HCT116 (cell line): ENCODE measurements around the gene TDRD3. TPM values are rescaled to one million over a fixed set of nuclear protein-coding genes. Genes with fewer than 3 reads are reported as not detected.

Source experiments
- ATAC-seq: fragments of 200-7000 bp; cut with Tn5 transposase; 2 replicates; pipeline ENCODE4 v1.9.1; 2020; ENCODE audit warnings: mild to moderate bottlenecking, moderate library complexity
- BruUV-seq: library from RNA; stranded (reverse); fragments of 400-500 nt; replicated peaks from 2 replicates; lab custom pipeline; 2021; lab: Mats Ljungman, UMichigan
- CTCF ChIA-PET: fragments of 300-600 bp; sonication (Branson Sonifier 250); formaldehyde crosslinking; loops from one replicate; lab custom pipeline; 2021; ENCODE audit warnings: antibody characterized with exemption; lab: Charles Lee
- POLR2A ChIA-PET: fragments of 300-600, 350-600 bp; sonication (Branson Sonifier 250); formaldehyde crosslinking; loops from one replicate; lab custom pipeline; 2021; ENCODE audit warnings: antibody characterized with exemption; lab: Charles Lee
- RAD21 ChIA-PET, 2 experiments: fragments of 300-600 bp; sonication (Branson Sonifier 250); formaldehyde crosslinking; loops; one replicate each; lab custom pipeline; 2023; ENCODE audit warnings: low total read pairs in 2 of 2; ENCODE audit not compliant: uncharacterized antibody in 2 of 2, unreplicated experiment in 2 of 2, low non-redundant PET in 1 of 2; lab: Charles Lee
- DNase-seq: peaks from one replicate; pipeline ENCODE4 v3.0.0-alpha.2; 2010; ENCODE audit warnings: low read depth, low spot score
- H2AFZ ChIP-seq: fragments of 200-600 bp; shearing (Covaris generic), sonication (generic); 2 replicates; pipeline ENCODE4 v1.6.1; 2017; ENCODE audit warnings: low read depth, mixed run types, mixed read lengths, antibody characterized with exemption, low read length; ENCODE audit not compliant: poor library complexity, severe bottlenecking
- H3K27ac ChIP-seq: 2 replicates; pipeline ENCODE4 v1.5.1; 2012; ENCODE audit warnings: low read depth, low read length
- H3K27me3 ChIP-seq: fragments of 200-600 bp; sonication (generic); 2 replicates; pipeline ENCODE4 v1.6.1; 2016; ENCODE audit warnings: mixed run types, low read length, mixed read lengths; ENCODE audit not compliant: insufficient read depth
- H3K36me3 ChIP-seq, 2 experiments: fragments of 200-500 bp in 1 of 2; fragments of 200-600 bp in 1 of 2; sonication (Bioruptor generic) in 1 of 2; sonication (generic) in 1 of 2; 2 replicates each; pipeline versions ENCODE4 v1.5.1 to v1.6.1; 2014 to 2016; ENCODE audit warnings: low read length in 2 of 2, inconsistent platforms in 1 of 2, mixed read lengths in 1 of 2, mixed run types in 1 of 2; ENCODE audit not compliant: insufficient read depth in 2 of 2, control insufficient read depth in 1 of 2
- H3K4me1 ChIP-seq, 2 experiments: fragments of 200-600 bp in 1 of 2; sonication (generic) in 1 of 2; 2 replicates each; pipeline versions ENCODE4 v1.5.1 to v1.6.1; 2012 to 2017; ENCODE audit warnings: low read length in 2 of 2, inconsistent platforms in 1 of 2, mild to moderate bottlenecking in 1 of 2, mixed read lengths in 1 of 2, mixed run types in 1 of 2, moderate library complexity in 1 of 2; ENCODE audit not compliant: insufficient read depth in 2 of 2, control insufficient read depth in 1 of 2
- H3K4me2 ChIP-seq: fragments of 200-600 bp; sonication (generic); 2 replicates; pipeline ENCODE4 v1.6.1; 2017; ENCODE audit warnings: mixed run types, low read length, mixed read lengths
- H3K4me3 ChIP-seq, 2 experiments: fragments of 200-600 bp in 1 of 2; sonication (generic) in 1 of 2; replicated peaks in 1 of 2; 2 replicates each; pipeline ENCODE4 v1.5.1; 2011 to 2016; ENCODE audit warnings: low read length in 2 of 2, control low read depth in 1 of 2, low read depth in 1 of 2, mild to moderate bottlenecking in 1 of 2, mixed read lengths in 1 of 2, mixed run types in 1 of 2
- H3K79me2 ChIP-seq: fragments of 200-600 bp; sonication (generic); 2 replicates; pipeline ENCODE4 v1.6.1; 2017; ENCODE audit warnings: mild to moderate bottlenecking, mixed run types, low read length, moderate library complexity, mixed read lengths; ENCODE audit not compliant: insufficient read depth
- H3K9ac ChIP-seq: fragments of 200-600 bp; sonication (generic); 2 replicates; pipeline ENCODE4 v1.6.1; 2016; ENCODE audit warnings: low read length, mixed read lengths
- H3K9me2 ChIP-seq: fragments of 200-600 bp; sonication (generic), shearing (Covaris generic); 2 replicates; pipeline ENCODE4 v1.6.1; 2017; ENCODE audit warnings: mixed run types, mild to moderate bottlenecking, moderate library complexity; ENCODE audit not compliant: insufficient read depth
- H3K9me3 ChIP-seq, 2 experiments: fragments of 200-500 bp in 1 of 2; fragments of 200-600 bp in 1 of 2; sonication (Bioruptor generic) in 1 of 2; sonication (generic) in 1 of 2; 2 replicates each; pipeline ENCODE4 v1.6.1; 2014 to 2017; ENCODE audit warnings: low read length in 2 of 2, mixed read lengths in 2 of 2, inconsistent platforms in 1 of 2, low read depth in 1 of 2, mild to moderate bottlenecking in 1 of 2, mixed run types in 1 of 2, moderate library complexity in 1 of 2; ENCODE audit not compliant: control insufficient read depth in 1 of 2, insufficient read depth in 1 of 2
- H4K20me1 ChIP-seq: fragments of 200-600 bp; sonication (generic), shearing (Covaris generic); 2 replicates; pipeline ENCODE4 v1.6.1; 2017; ENCODE audit warnings: mixed run types, mild to moderate bottlenecking, moderate library complexity; ENCODE audit not compliant: insufficient read depth
- ATF3 ChIP-seq: IDR thresholded peaks from 2 replicates; pipeline ENCODE4 v1.6.1; 2012
- EGR1 ChIP-seq: IDR thresholded peaks from 2 replicates; pipeline ENCODE4 v1.6.1; 2012; ENCODE audit warnings: low read depth
- RAD21 ChIP-seq: IDR thresholded peaks from 2 replicates; pipeline ENCODE4 v1.6.1; 2012; ENCODE audit warnings: low read depth, mild to moderate bottlenecking
- intact Hi-C: fragments of 100-400 bp; cut with micrococcal nuclease; formaldehyde crosslinking; loops from 2 replicates; pipeline ENCODE4 v1.10.0; 2022
- total RNA-seq: library from RNA; stranded (reverse); gene quantifications from one replicate; pipeline ENCODE4 v1.2.1, GENCODE V29; 2021; ENCODE audit not compliant: unreplicated experiment

The TDRD3 gene
- total RNA-seq, 1 experiment from 2014 or later, result 16.9 TPM

- no peaks in the 10 kb centered on the region for H3K9me3 ChIP-seq
- no TSS peak for BruUV-seq
- DNase-seq, result no peak
- ChIA-PET POLR2A (no interaction called here), CTCF (no interaction called here)
- no peak for TF ChIP-seq EGR1
- TF ChIP-seq, all 23 proteins: peak for 0
- no peaks in the 10 kb centered on the region for H4K20me1 ChIP-seq
- H3K4me1 ChIP-seq, result no peaks in the 10 kb centered on the region
- no peaks in the 10 kb centered on the region for H3K79me2 ChIP-seq
- H3K9ac ChIP-seq, result no peak overlapping the region
- H3K9me2 ChIP-seq, result no peaks in the 10 kb centered on the region
- H3K4me2 ChIP-seq, result no peak overlapping the region
- H3K36me3 ChIP-seq, result no peaks in the 10 kb centered on the region
- H3K4me3 ChIP-seq, result no peak overlapping the region
- no peak overlapping the region for H3K27ac ChIP-seq
- no peak for ATAC-seq
- intact Hi-C loops, result no loop called here
- no peaks in the 10 kb centered on the region for H3K27me3 ChIP-seq
- H2AFZ ChIP-seq, result no peak overlapping the region
- RAD21 ChIA-PET, result no interaction called here
Observed at GRCh38 chr13:60583911-60584753, 187.1 kb downstream of the TDRD3 start.

- no TSS peak for BruUV-seq
- RAD21 ChIA-PET, result no interaction called here
Observed at GRCh38 chr13:60584976-60585375, 188.0 kb downstream of the TDRD3 start.

More at GRCh38 chr13:60584976-60585375, 188.0 kb downstream of the TDRD3 start:
- Histone ChIP-seq H3K36me3 (no peaks in the 10 kb centered on the region), H3K27ac (no peak overlapping the region), H3K79me2 (no peaks in the 10 kb centered on the region), H3K4me1 (no peaks in the 10 kb centered on the region), H3K27me3 (no peaks in the 10 kb centered on the region), H3K4me2 (no peak overlapping the region), H2AFZ (no peak overlapping the region), H3K9me3 (no peaks in the 10 kb centered on the region), H3K9ac (no peak overlapping the region), H3K9me2 (no peaks in the 10 kb centered on the region), H4K20me1 (no peaks in the 10 kb centered on the region), H3K4me3 (no peak overlapping the region)
- intact Hi-C loops, result no loop called here
- ChIA-PET POLR2A (no interaction called here), CTCF (no interaction called here)
- no peak for TF ChIP-seq ATF3
- no peak for TF ChIP-seq RAD21
- ATAC-seq (no peak), DNase-seq (no peak)
